Measurements from ENCODE around the gene GLS. TPM values are rescaled to one million over a fixed set of nuclear protein-coding genes. Genes with fewer than 3 reads are reported as not detected.

The GLS gene
- total RNA-seq, 1 experiment from 2014 or later, result 97.4 TPM

GRCh38 chr2:190968522-190968921 lies 87.9 kb downstream of the GLS start:
- RAD21 ChIA-PET (ENCODE audit: low non-redundant PET in 1 of 2, low total read pairs in 2 of 2, uncharacterized antibody in 2 of 2, unreplicated experiment in 2 of 2), result no interaction called here
- no peak overlapping the region for H3K4me2 ChIP-seq (ENCODE audit: low read length)
- no TSS peak for BruUV-seq (replicated peaks)
- no peak for DNase-seq (ENCODE audit: low read depth, low spot score)
- no peaks in the 10 kb centered on the region for H3K27me3 ChIP-seq (ENCODE audit: insufficient read depth, low read length)
- H3K9me3 ChIP-seq (ENCODE audit: control insufficient read depth in 1 of 2, insufficient read depth in 1 of 2, low read depth in 1 of 2, low read length in 2 of 2), result no peaks in the 10 kb centered on the region
- intact Hi-C loops (cut with micrococcal nuclease), result no loop called here
- H3K27ac ChIP-seq (ENCODE audit: low read depth, low read length), result no peak overlapping the region
- CTCF ChIA-PET, result no interaction called here
- no peaks in the 10 kb centered on the region for H3K9me2 ChIP-seq (ENCODE audit: insufficient read depth)
- no peak overlapping the region for H2AFZ ChIP-seq (ENCODE audit: low read depth, low read length, poor library complexity, severe bottlenecking)
- POLR2A ChIA-PET, result no interaction called here
- no peak for ATAC-seq
- H3K9ac ChIP-seq (ENCODE audit: low read length), result no peak overlapping the region
- no peaks in the 10 kb centered on the region for H4K20me1 ChIP-seq (ENCODE audit: insufficient read depth)
- no peaks in the 10 kb centered on the region for H3K4me1 ChIP-seq (ENCODE audit: control insufficient read depth in 1 of 2, insufficient read depth in 2 of 2, low read length in 2 of 2)
- TF ChIP-seq EGR1 (IDR thresholded peaks at IDR 0.05; ENCODE audit: low read depth), result no peak
- TF ChIP-seq EZH2phosphoT487 (IDR thresholded peaks at IDR 0.05; ENCODE audit: borderline replicate concordance), result no peak
- TF ChIP-seq ZBTB33 (IDR thresholded peaks at IDR 0.05; ENCODE audit: extremely low read depth, insufficient replicate concordance, low read length), result no peak
- no peak for TF ChIP-seq ZFX (IDR thresholded peaks at IDR 0.05)
- no peak for TF ChIP-seq RAD21 (IDR thresholded peaks at IDR 0.05; ENCODE audit: low read depth)
- no peak for TF ChIP-seq CBX3 (IDR thresholded peaks at IDR 0.05; ENCODE audit: low read depth)
- TF ChIP-seq CEBPB (IDR thresholded peaks at IDR 0.05; ENCODE audit: low read depth), result no peak
- TF ChIP-seq MAX (IDR thresholded peaks at IDR 0.05), result no peak
- no peak for TF ChIP-seq ATF3 (IDR thresholded peaks at IDR 0.05)
- no peak for TF ChIP-seq ELF1 (IDR thresholded peaks at IDR 0.05; ENCODE audit: borderline replicate concordance, low read depth)
- TF ChIP-seq SRF (IDR thresholded peaks at IDR 0.05; ENCODE audit: low read depth), result no peak
- TF ChIP-seq JUND (IDR thresholded peaks at IDR 0.05), result no peak
- no peak for TF ChIP-seq SIN3A (IDR thresholded peaks at IDR 0.05; ENCODE audit: low read depth)
- TF ChIP-seq YY1 (IDR thresholded peaks at IDR 0.05; ENCODE audit: extremely low read depth, insufficient replicate concordance, low read depth, low read length), result no peak
- no peak for TF ChIP-seq TCF7L2 (IDR thresholded peaks at IDR 0.05; ENCODE audit: borderline replicate concordance, extremely low read depth, insufficient read depth, insufficient read length)
- no peak for TF ChIP-seq POLR2A (IDR thresholded peaks at IDR 0.05; ENCODE audit: borderline replicate concordance, extremely low read depth, insufficient read depth, insufficient read length)
- no peak for TF ChIP-seq ZNF274 (IDR thresholded peaks at IDR 0.05; ENCODE audit: low read depth, low read length)
- no peak for TF ChIP-seq CTCF (IDR thresholded peaks at IDR 0.05 in 2 of 3, conservative IDR thresholded peaks at IDR 0.05 in 1 of 3; ENCODE audit: borderline replicate concordance in 1 of 3, insufficient read depth in 1 of 3, low read depth in 2 of 3, low read length in 2 of 3)
- TF ChIP-seq EZH2 (IDR thresholded peaks at IDR 0.05), result no peak
- no peak overlapping the region for H3K4me3 ChIP-seq (replicated peaks in 1 of 2; ENCODE audit: low read depth in 1 of 2, low read length in 2 of 2)
- H3K79me2 ChIP-seq (ENCODE audit: insufficient read depth, low read length), result no peaks in the 10 kb centered on the region
- H3K36me3 ChIP-seq (ENCODE audit: control insufficient read depth in 1 of 2, insufficient read depth in 2 of 2, low read length in 2 of 2), result peaks cover 42 to 54% of the 10 kb centered on the region in 2 experiments

Measured in HCT116 (cell line).